Measurements from ENCODE around the gene CEP131.

Gene CEP131

DNA sequence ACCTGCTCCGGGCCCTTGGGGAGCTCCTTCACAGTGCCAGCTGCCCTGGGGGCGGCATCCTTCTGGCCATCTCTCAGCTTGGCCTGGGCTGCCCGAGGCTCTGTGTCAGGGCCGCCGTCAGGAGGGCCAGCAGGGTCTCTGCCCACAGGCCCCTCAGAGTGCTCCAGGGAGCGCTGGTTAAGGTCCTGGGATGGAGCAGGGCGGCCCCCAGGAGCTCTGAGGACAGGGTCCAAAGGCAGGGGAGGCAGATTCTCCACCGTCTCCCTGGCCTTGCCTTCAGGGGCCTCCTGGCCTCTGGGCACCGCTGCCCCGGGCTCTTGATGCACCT, 23.5 kb upstream of the CEP131 start:
- no peak for DNase-seq (ENCODE audit: extremely low spot score)
- no peak for TF ChIP-seq ELF4 (IDR thresholded peaks at IDR 0.05)
- no peak for TF ChIP-seq ZNF384 (IDR thresholded peaks at IDR 0.05)
- no peak for TF ChIP-seq FOXK2 (IDR thresholded peaks at IDR 0.05)
- no peak for TF ChIP-seq TARDBP (IDR thresholded peaks at IDR 0.05)
- TF ChIP-seq L3MBTL2 (conservative IDR thresholded peaks at IDR 0.05), result no peak
- TF ChIP-seq SP1 (IDR thresholded peaks at IDR 0.05), result no peak
- TF ChIP-seq FOXM1 (IDR thresholded peaks at IDR 0.05; ENCODE audit: borderline replicate concordance), result no peak
- TF ChIP-seq FOXA1 (IDR thresholded peaks at IDR 0.05), result no peak
- TF ChIP-seq CTBP1 (IDR thresholded peaks at IDR 0.05; ENCODE audit: borderline replicate concordance), result no peak
- ChIA-PET CTCF (no interaction called here), POLR2A (interaction anchor here (1.1 kb wide), 1 partner anchor 112 kb away, joined by 3 read pairs; no protein-coding TSS in a partner anchor)

DNA sequence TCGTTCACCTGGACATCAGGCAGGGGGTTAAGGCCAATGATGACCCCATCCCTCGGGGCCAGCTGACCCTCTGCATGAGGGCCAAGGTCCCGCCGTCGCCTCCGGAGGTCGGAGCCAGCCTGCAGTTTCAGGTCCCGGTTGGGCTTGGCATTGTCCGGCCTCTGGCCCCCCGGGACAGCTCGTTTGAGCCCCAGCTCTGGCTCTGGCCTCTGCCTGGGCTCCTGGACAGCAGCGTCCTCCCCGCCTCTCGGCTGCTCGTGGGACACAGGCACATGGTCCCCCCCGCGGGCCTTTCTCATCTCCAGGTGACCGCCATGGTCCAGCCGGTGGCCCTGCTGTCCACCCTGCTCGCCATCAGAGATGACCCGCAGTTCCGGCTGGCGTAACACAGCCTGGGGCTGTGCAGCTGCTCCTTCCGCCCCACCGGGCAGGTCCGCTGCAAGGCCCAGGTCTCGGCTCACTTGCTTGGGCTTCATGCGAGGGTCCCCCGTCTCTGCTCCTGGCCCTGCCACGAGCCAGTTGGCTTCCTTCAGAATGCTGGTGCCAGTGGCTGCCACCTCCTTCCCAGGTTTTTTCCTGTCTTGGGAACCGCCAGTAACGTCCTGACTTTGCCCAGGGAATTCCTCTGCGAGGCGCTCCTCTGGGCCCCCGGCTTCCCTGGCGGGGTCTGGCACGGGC, 23.0 kb upstream of the CEP131 start:
- DNase-seq (ENCODE audit: extremely low spot score), result no peak
- TF ChIP-seq HDGF (IDR thresholded peaks at IDR 0.05; ENCODE audit: borderline replicate concordance) (no peak), PKNOX1 (IDR thresholded peaks at IDR 0.05) (no peak), ZNF384 (IDR thresholded peaks at IDR 0.05) (no peak), ARNT (IDR thresholded peaks at IDR 0.05) (no peak), L3MBTL2 (conservative IDR thresholded peaks at IDR 0.05) (no peak), FOXA1 (IDR thresholded peaks at IDR 0.05) (no peak), NFRKB (IDR thresholded peaks at IDR 0.05) (no peak), BHLHE40 (IDR thresholded peaks at IDR 0.05; ENCODE audit: borderline replicate concordance) (no peak), SP1 (IDR thresholded peaks at IDR 0.05) (no peak), SUZ12 (IDR thresholded peaks at IDR 0.05) (no peak)
- CTCF ChIA-PET, result interaction anchor here (0.5 to 1.6 kb wide), 2 partner anchors 22 to 111 kb away, joined by 3 read pairs; no protein-coding TSS in a partner anchor
- POLR2A ChIA-PET, result interaction anchor here (0.9 kb wide), 1 partner anchor 23 kb away, joined by 3 read pairs; the partner anchor contains the start of gene CEP131

DNA sequence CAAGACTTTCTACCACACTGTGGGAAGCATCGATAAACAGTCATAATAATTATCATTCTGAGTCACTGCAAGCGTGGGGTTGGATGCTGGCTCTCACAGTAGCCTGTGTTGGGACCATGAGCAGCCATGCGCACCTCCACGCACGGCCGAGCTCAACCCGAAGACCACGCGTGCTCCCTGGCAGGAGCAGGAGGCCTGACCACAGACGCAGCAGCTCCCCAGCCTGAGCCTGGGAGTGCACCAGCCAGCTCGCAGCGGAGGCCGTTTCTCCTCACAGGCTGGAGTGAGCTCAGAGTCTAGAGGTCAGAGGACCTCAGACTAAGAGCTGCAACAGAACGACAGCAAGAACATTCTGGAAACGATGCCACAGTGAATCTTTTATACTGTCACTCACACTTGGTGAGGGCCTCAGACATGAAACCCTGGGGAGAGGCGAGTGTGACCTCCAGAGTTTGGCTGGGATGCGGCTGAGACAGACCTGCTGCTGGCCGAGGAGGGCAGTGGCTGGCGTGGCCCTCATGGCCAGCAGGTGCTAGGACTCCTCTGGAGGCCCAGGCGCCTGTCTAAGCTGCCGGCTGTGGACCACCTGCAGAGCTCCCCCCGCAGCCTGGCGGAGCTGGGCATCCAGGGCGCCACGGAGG, 22.4 kb upstream of the CEP131 start:
- CTCF ChIA-PET, result interaction anchor here (0.5 to 1.6 kb wide), 2 partner anchors 22 to 110 kb away, joined by 3 read pairs; no protein-coding TSS in a partner anchor
- DNase-seq (ENCODE audit: extremely low spot score), result no peak

DNA sequence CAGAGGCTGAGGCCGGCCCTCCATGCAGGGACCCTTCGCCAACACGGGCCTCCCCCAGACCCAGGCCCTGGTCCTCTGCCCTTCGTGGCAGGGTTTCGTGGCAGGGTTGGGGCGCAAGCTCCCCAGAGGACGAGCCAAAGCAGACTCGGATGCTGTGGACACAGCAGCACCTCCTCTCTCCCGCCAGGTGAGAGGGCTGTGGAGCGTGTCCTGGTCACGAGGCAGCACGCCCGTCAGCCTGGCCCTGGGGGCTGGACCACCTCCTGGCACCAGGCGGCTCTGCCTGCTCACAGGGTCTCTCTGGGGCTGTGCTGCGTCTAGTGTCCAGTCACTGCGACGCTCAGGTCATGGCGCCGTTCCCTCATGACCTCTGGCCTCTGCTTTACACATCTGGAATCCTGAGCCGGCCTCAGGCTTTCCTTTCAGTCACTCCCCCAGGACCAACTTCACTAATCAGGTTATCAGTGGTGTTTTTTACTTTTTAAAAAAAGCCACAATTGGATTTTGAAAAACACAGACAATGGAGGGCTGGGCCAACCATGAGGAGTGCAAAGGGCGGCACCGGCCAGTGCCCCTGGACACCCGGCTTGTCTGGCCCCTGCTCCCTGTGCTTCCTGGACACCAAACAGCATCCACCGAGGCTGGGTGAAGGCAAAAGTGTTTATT, 21.7 kb upstream of the CEP131 start:
- ChIA-PET POLR2A (interaction anchor here (0.9 kb wide), 1 partner anchor 22 kb away, joined by 3 read pairs; the partner anchor contains the start of gene CEP131), CTCF (interaction anchor here (0.5 to 1.6 kb wide), 2 partner anchors 23 to 103 kb away, joined by 3 read pairs; no protein-coding TSS in a partner anchor)
- no peak for TF ChIP-seq FOXM1 (IDR thresholded peaks at IDR 0.05; ENCODE audit: borderline replicate concordance)
- no peak for TF ChIP-seq ELF4 (IDR thresholded peaks at IDR 0.05)
- no peak for TF ChIP-seq HDGF (IDR thresholded peaks at IDR 0.05; ENCODE audit: borderline replicate concordance)
- TF ChIP-seq SUZ12 (IDR thresholded peaks at IDR 0.05), result no peak
- no peak for TF ChIP-seq PKNOX1 (IDR thresholded peaks at IDR 0.05)
- no peak for TF ChIP-seq ZNF384 (IDR thresholded peaks at IDR 0.05)
- no peak for TF ChIP-seq L3MBTL2 (conservative IDR thresholded peaks at IDR 0.05)
- TF ChIP-seq SP1 (IDR thresholded peaks at IDR 0.05), result no peak
- TF ChIP-seq LEF1 (IDR thresholded peaks at IDR 0.05; ENCODE audit: borderline replicate concordance), result no peak
- TF ChIP-seq BHLHE40 (IDR thresholded peaks at IDR 0.05; ENCODE audit: borderline replicate concordance), result no peak
- TF ChIP-seq NFRKB (IDR thresholded peaks at IDR 0.05), result no peak
- no peak for TF ChIP-seq FOXA1 (IDR thresholded peaks at IDR 0.05)
- TF ChIP-seq FOXK2 (IDR thresholded peaks at IDR 0.05), result no peak
- no peak for TF ChIP-seq CTBP1 (IDR thresholded peaks at IDR 0.05; ENCODE audit: borderline replicate concordance)
- DNase-seq (ENCODE audit: extremely low spot score), result no peak

More for the DNA sequence above, 22.4 kb upstream of the CEP131 start:
- POLR2A ChIA-PET, result interaction anchor here (0.9 kb wide), 1 partner anchor 22 kb away, joined by 3 read pairs; the partner anchor contains the start of gene CEP131
- TF ChIP-seq SUZ12 (IDR thresholded peaks at IDR 0.05), result no peak
- TF ChIP-seq L3MBTL2 (conservative IDR thresholded peaks at IDR 0.05), result no peak
- no peak for TF ChIP-seq ARNT (IDR thresholded peaks at IDR 0.05)
- TF ChIP-seq FOXM1 (IDR thresholded peaks at IDR 0.05; ENCODE audit: borderline replicate concordance), result no peak
- TF ChIP-seq ELF4 (IDR thresholded peaks at IDR 0.05), result no peak
- no peak for TF ChIP-seq FOXK2 (IDR thresholded peaks at IDR 0.05)
- no peak for TF ChIP-seq BHLHE40 (IDR thresholded peaks at IDR 0.05; ENCODE audit: borderline replicate concordance)
- TF ChIP-seq HDGF (IDR thresholded peaks at IDR 0.05; ENCODE audit: borderline replicate concordance), result no peak
- no peak for TF ChIP-seq CTBP1 (IDR thresholded peaks at IDR 0.05; ENCODE audit: borderline replicate concordance)

DNA sequence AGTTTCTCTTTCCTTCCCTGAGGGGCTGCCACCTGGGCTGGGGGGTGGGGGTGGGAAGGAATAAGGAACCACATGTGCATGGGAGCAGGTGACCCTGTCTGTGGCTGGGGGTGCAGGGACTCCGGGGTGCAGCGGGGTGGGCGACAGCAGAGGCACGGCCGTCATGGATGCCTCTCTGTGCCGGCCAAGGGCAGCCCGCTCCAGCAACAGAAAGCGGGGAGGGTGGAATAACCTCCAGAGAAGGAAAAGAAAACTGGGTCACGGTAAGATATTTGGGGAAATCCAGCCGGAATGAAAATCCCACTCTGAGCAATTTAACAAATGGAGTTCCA, 20.5 kb upstream of the CEP131 start:
- TF ChIP-seq SP1 (IDR thresholded peaks at IDR 0.05), result no peak
- TF ChIP-seq HDGF (IDR thresholded peaks at IDR 0.05; ENCODE audit: borderline replicate concordance), result no peak
- TF ChIP-seq FOXK2 (IDR thresholded peaks at IDR 0.05), result no peak
- no peak for TF ChIP-seq L3MBTL2 (conservative IDR thresholded peaks at IDR 0.05)
- no peak for TF ChIP-seq ARNT (IDR thresholded peaks at IDR 0.05)
- no peak for TF ChIP-seq ZNF384 (IDR thresholded peaks at IDR 0.05)
- TF ChIP-seq FOXA1 (IDR thresholded peaks at IDR 0.05), result no peak
- TF ChIP-seq TARDBP (IDR thresholded peaks at IDR 0.05), result no peak
- no peak for TF ChIP-seq CTBP1 (IDR thresholded peaks at IDR 0.05; ENCODE audit: borderline replicate concordance)
- no peak for TF ChIP-seq ELF4 (IDR thresholded peaks at IDR 0.05)
- no peak for TF ChIP-seq LEF1 (IDR thresholded peaks at IDR 0.05; ENCODE audit: borderline replicate concordance)
- no peak for TF ChIP-seq SUZ12 (IDR thresholded peaks at IDR 0.05)
- no peak for TF ChIP-seq BHLHE40 (IDR thresholded peaks at IDR 0.05; ENCODE audit: borderline replicate concordance)
- TF ChIP-seq NFRKB (IDR thresholded peaks at IDR 0.05), result no peak
- no peak for TF ChIP-seq PKNOX1 (IDR thresholded peaks at IDR 0.05)
- TF ChIP-seq FOXM1 (IDR thresholded peaks at IDR 0.05; ENCODE audit: borderline replicate concordance), result no peak
- ChIA-PET CTCF (no interaction called here), POLR2A (no interaction called here)
- DNase-seq (ENCODE audit: extremely low spot score), result no peak
